ENCODE results near the gene ORC5.

The ORC5 gene

GRCh38 chr7:104106108-104106905 is 101.5 kb downstream of the ORC5 start:
- H2BK15ac ChIP-seq (ENCODE audit: low read depth, poor library complexity, severe bottlenecking): no peak overlapping the region
- H4K8ac ChIP-seq (ENCODE audit: low read length): no peak overlapping the region
- no peak overlapping the region for H2AFZ ChIP-seq (ENCODE audit: low read depth, low read length)
- H3K4ac ChIP-seq (ENCODE audit: low read depth in 1 of 2, low read length in 2 of 2): no peak overlapping the region
- no peak overlapping the region for H2AK5ac ChIP-seq (ENCODE audit: low read length, severe bottlenecking)
- H4K91ac ChIP-seq (ENCODE audit: low read length): no peak overlapping the region
- H3K79me1 ChIP-seq (replicated peaks; ENCODE audit: low read length, poor library complexity, severe bottlenecking): no peaks in the 10 kb centered on the region
- H3K4me3 ChIP-seq (ENCODE audit: insufficient read depth in 1 of 2, low read depth in 1 of 2, low read length in 2 of 2): no peak overlapping the region
- H2BK120ac ChIP-seq (ENCODE audit: low read depth, low read length): no peak overlapping the region
- peaks cover 0 to 8% of the 10 kb centered on the region in 2 experiments for H3K27me3 ChIP-seq (ENCODE audit: control insufficient read depth in 1 of 2, insufficient read depth in 1 of 2, low read length in 2 of 2)
- H3K4me1 ChIP-seq (ENCODE audit: control insufficient read depth, insufficient read depth, low read depth, low read length): no peaks in the 10 kb centered on the region
- H3K4me2 ChIP-seq (ENCODE audit: low read length, poor library complexity, severe bottlenecking): no peak overlapping the region
- no peak overlapping the region for H3K9ac ChIP-seq (ENCODE audit: low read length)
- DNase-seq: peak; percentile 19
- H3K27ac ChIP-seq (ENCODE audit: low read length, poor library complexity, severe bottlenecking): no peak overlapping the region
- no peaks in the 10 kb centered on the region for H3K9me3 ChIP-seq (ENCODE audit: control insufficient read depth, low read length)
- no peaks in the 10 kb centered on the region for H3K36me3 ChIP-seq (ENCODE audit: control insufficient read depth in 1 of 2, insufficient read depth in 2 of 2, low read depth in 1 of 2, low read length in 2 of 2)
- H3K23ac ChIP-seq (ENCODE audit: low read length in 2 of 2): no peak overlapping the region
- H2BK5ac ChIP-seq (ENCODE audit: low read depth, low read length, poor library complexity, severe bottlenecking): no peak overlapping the region
- no peak overlapping the region for H2BK12ac ChIP-seq (ENCODE audit: low read length in 2 of 2)
- H3K18ac ChIP-seq (ENCODE audit: low read depth in 1 of 2, low read length in 2 of 2): no peak overlapping the region
- 66% methylated on average over 2 of the region's 3 CpGs for WGBS
- no peak overlapping the region for H3K14ac ChIP-seq (ENCODE audit: low read length in 2 of 2)

DNA sequence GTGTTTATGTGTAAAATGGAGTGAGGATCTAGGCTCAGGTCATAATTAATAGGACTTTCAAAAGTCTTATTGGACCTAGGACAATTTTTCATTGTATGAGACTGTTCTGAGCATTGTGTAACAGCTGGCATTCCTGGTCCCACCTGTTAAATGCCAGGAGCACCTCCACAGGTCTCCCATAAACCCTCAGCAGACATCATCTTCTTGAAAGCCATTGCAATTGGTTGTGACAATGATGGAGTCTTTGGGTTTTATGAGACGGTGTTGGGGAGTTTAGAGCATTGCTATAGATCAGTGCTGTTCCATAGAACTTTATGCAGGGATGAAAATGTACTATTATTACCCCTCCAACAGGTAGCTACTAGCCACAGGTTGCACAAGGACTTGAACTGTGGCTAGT is 108.9 kb downstream of the ORC5 start:
- Histone ChIP-seq H2BK5ac (ENCODE audit: low read depth, low read length, poor library complexity, severe bottlenecking) (no peak overlapping the region), H3K9ac (ENCODE audit: low read length) (no peak overlapping the region), H3K4me3 (ENCODE audit: insufficient read depth in 1 of 2, low read depth in 1 of 2, low read length in 2 of 2) (no peak overlapping the region), H4K91ac (ENCODE audit: low read length) (no peak overlapping the region), H3K4me2 (ENCODE audit: low read length, poor library complexity, severe bottlenecking) (no peak overlapping the region), H2AK5ac (ENCODE audit: low read length, severe bottlenecking) (no peak overlapping the region), H3K36me3 (ENCODE audit: control insufficient read depth in 1 of 2, insufficient read depth in 2 of 2, low read depth in 1 of 2, low read length in 2 of 2) (no peaks in the 10 kb centered on the region), H2BK12ac (ENCODE audit: low read length in 2 of 2) (no peak overlapping the region), H2AFZ (ENCODE audit: low read depth, low read length) (no peak overlapping the region), H3K9me3 (ENCODE audit: control insufficient read depth, low read length) (no peaks in the 10 kb centered on the region), H3K18ac (ENCODE audit: low read depth in 1 of 2, low read length in 2 of 2) (no peak overlapping the region), H3K14ac (ENCODE audit: low read length in 2 of 2) (no peak overlapping the region), H3K27me3 (ENCODE audit: control insufficient read depth in 1 of 2, insufficient read depth in 1 of 2, low read length in 2 of 2) (peaks cover 0 to 6% of the 10 kb centered on the region in 2 experiments), H3K23ac (ENCODE audit: low read length in 2 of 2) (no peak overlapping the region), H4K8ac (ENCODE audit: low read length) (no peak overlapping the region), H2BK15ac (ENCODE audit: low read depth, poor library complexity, severe bottlenecking) (no peak overlapping the region), H2BK120ac (ENCODE audit: low read depth, low read length) (no peak overlapping the region), H3K4me1 (ENCODE audit: control insufficient read depth, insufficient read depth, low read depth, low read length) (no peaks in the 10 kb centered on the region), H3K27ac (ENCODE audit: low read length, poor library complexity, severe bottlenecking) (no peak overlapping the region), H3K4ac (ENCODE audit: low read depth in 1 of 2, low read length in 2 of 2) (no peak overlapping the region), H3K79me1 (replicated peaks; ENCODE audit: low read length, poor library complexity, severe bottlenecking) (no peaks in the 10 kb centered on the region)
- DNase-seq: no peak
- no CpG with 5 or more reads among the region's 1 CpG for WGBS

- H2BK15ac ChIP-seq (ENCODE audit: low read depth, poor library complexity, severe bottlenecking): no peak overlapping the region
- no peak overlapping the region for H3K4me3 ChIP-seq (ENCODE audit: insufficient read depth in 1 of 2, low read depth in 1 of 2, low read length in 2 of 2)
- H3K18ac ChIP-seq (ENCODE audit: low read depth in 1 of 2, low read length in 2 of 2): no peak overlapping the region
- H3K27ac ChIP-seq (ENCODE audit: low read length, poor library complexity, severe bottlenecking): no peak overlapping the region
- H3K79me1 ChIP-seq (replicated peaks; ENCODE audit: low read length, poor library complexity, severe bottlenecking): no peaks in the 10 kb centered on the region
- H3K4me2 ChIP-seq (ENCODE audit: low read length, poor library complexity, severe bottlenecking): no peak overlapping the region
- no peak overlapping the region for H2BK5ac ChIP-seq (ENCODE audit: low read depth, low read length, poor library complexity, severe bottlenecking)
- H3K4ac ChIP-seq (ENCODE audit: low read depth in 1 of 2, low read length in 2 of 2): no peak overlapping the region
- H4K8ac ChIP-seq (ENCODE audit: low read length): no peak overlapping the region
- H3K9me3 ChIP-seq (ENCODE audit: control insufficient read depth, low read length): no peaks in the 10 kb centered on the region
- H2BK120ac ChIP-seq (ENCODE audit: low read depth, low read length): no peak overlapping the region
- DNase-seq: no peak
- no peak overlapping the region for H2AK5ac ChIP-seq (ENCODE audit: low read length, severe bottlenecking)
- no peak overlapping the region for H3K9ac ChIP-seq (ENCODE audit: low read length)
- no peaks in the 10 kb centered on the region for H3K36me3 ChIP-seq (ENCODE audit: control insufficient read depth in 1 of 2, insufficient read depth in 2 of 2, low read depth in 1 of 2, low read length in 2 of 2)
- WGBS: 62% methylated on average over 5 of the region's 6 CpGs
- H3K14ac ChIP-seq (ENCODE audit: low read length in 2 of 2): no peak overlapping the region
- H3K27me3 ChIP-seq (ENCODE audit: control insufficient read depth in 1 of 2, insufficient read depth in 1 of 2, low read length in 2 of 2): peaks cover 0 to 3% of the 10 kb centered on the region in 2 experiments
- H2BK12ac ChIP-seq (ENCODE audit: low read length in 2 of 2): no peak overlapping the region
- no peaks in the 10 kb centered on the region for H3K4me1 ChIP-seq (ENCODE audit: control insufficient read depth, insufficient read depth, low read depth, low read length)
- no peak overlapping the region for H2AFZ ChIP-seq (ENCODE audit: low read depth, low read length)
- H3K23ac ChIP-seq (ENCODE audit: low read length in 2 of 2): no peak overlapping the region
- no peak overlapping the region for H4K91ac ChIP-seq (ENCODE audit: low read length)
Measured at GRCh38 chr7:104096683-104097082, 111.1 kb downstream of the ORC5 start.

GRCh38 chr7:104093127-104093526 is 114.7 kb downstream of the ORC5 start:
- H3K27me3 ChIP-seq (ENCODE audit: control insufficient read depth in 1 of 2, insufficient read depth in 1 of 2, low read length in 2 of 2): peaks cover 0 to 5% of the 10 kb centered on the region in 2 experiments
- no peaks in the 10 kb centered on the region for H3K9me3 ChIP-seq (ENCODE audit: control insufficient read depth, low read length)
- no peak overlapping the region for H4K8ac ChIP-seq (ENCODE audit: low read length)
- no peak overlapping the region for H3K23ac ChIP-seq (ENCODE audit: low read length in 2 of 2)
- no peak overlapping the region for H2BK5ac ChIP-seq (ENCODE audit: low read depth, low read length, poor library complexity, severe bottlenecking)
- H2AK5ac ChIP-seq (ENCODE audit: low read length, severe bottlenecking): no peak overlapping the region
- H4K91ac ChIP-seq (ENCODE audit: low read length): no peak overlapping the region
- H3K9ac ChIP-seq (ENCODE audit: low read length): no peak overlapping the region
- H3K27ac ChIP-seq (ENCODE audit: low read length, poor library complexity, severe bottlenecking): no peak overlapping the region
- H3K79me1 ChIP-seq (replicated peaks; ENCODE audit: low read length, poor library complexity, severe bottlenecking): no peaks in the 10 kb centered on the region
- no peak overlapping the region for H2AFZ ChIP-seq (ENCODE audit: low read depth, low read length)
- no peak overlapping the region for H2BK15ac ChIP-seq (ENCODE audit: low read depth, poor library complexity, severe bottlenecking)
- H2BK12ac ChIP-seq (ENCODE audit: low read length in 2 of 2): no peak overlapping the region
- H3K4me1 ChIP-seq (ENCODE audit: control insufficient read depth, insufficient read depth, low read depth, low read length): no peaks in the 10 kb centered on the region
- H3K4me3 ChIP-seq (ENCODE audit: insufficient read depth in 1 of 2, low read depth in 1 of 2, low read length in 2 of 2): no peak overlapping the region
- H3K36me3 ChIP-seq (ENCODE audit: control insufficient read depth in 1 of 2, insufficient read depth in 2 of 2, low read depth in 1 of 2, low read length in 2 of 2): no peaks in the 10 kb centered on the region
- no peak overlapping the region for H3K4ac ChIP-seq (ENCODE audit: low read depth in 1 of 2, low read length in 2 of 2)
- WGBS: 80% methylated on average over 5 of the region's 6 CpGs
- no peak overlapping the region for H3K18ac ChIP-seq (ENCODE audit: low read depth in 1 of 2, low read length in 2 of 2)
- no peak for DNase-seq
- no peak overlapping the region for H3K14ac ChIP-seq (ENCODE audit: low read length in 2 of 2)
- H3K4me2 ChIP-seq (ENCODE audit: low read length, poor library complexity, severe bottlenecking): no peak overlapping the region
- H2BK120ac ChIP-seq (ENCODE audit: low read depth, low read length): no peak overlapping the region
